Panc1 (cell line): ENCODE results near the gene GLIS1. TPM values are rescaled to one million over a fixed set of nuclear protein-coding genes. Genes with fewer than 3 reads are reported as not detected.

ENCODE experiments used
- ATAC-seq: fragments of 200-7000 bp; cut with Tn5 transposase; 2 replicates; pipeline ENCODE4 v1.9.1; 2020; ENCODE audit warnings: mild to moderate bottlenecking, moderate library complexity
- BruUV-seq: library from RNA; stranded (reverse); fragments of 400-500 nt; replicated peaks from 2 replicates; lab custom pipeline; 2021; lab: Mats Ljungman, UMichigan
- CTCF ChIA-PET: fragments of 300-600 bp; sonication (Branson Sonifier 250); formaldehyde crosslinking; loops from one replicate; lab custom pipeline; 2022; ENCODE audit warnings: antibody characterized with exemption; lab: Charles Lee
- POLR2A ChIA-PET: fragments of 300-600 bp; sonication (Branson Sonifier 250); formaldehyde crosslinking; loops from one replicate; lab custom pipeline; 2022; ENCODE audit warnings: antibody characterized with exemption; lab: Charles Lee
- DNase-seq: peaks from one replicate; pipeline ENCODE4 v3.0.0-alpha.2; 2010; ENCODE audit warnings: low read depth, low spot score
- H3K27ac ChIP-seq: 2 replicates; pipeline ENCODE4 v1.5.1; 2011; ENCODE audit warnings: mild to moderate bottlenecking, low read length, inconsistent platforms
- H3K27me3 ChIP-seq: fragments of 200-500 bp; sonication (Bioruptor generic); 2 replicates; pipeline ENCODE4 v1.6.0; 2014; ENCODE audit warnings: low read length, inconsistent platforms; ENCODE audit not compliant: control insufficient read depth, insufficient read depth
- H3K36me3 ChIP-seq: fragments of 200-500 bp; sonication (Bioruptor generic); 2 replicates; pipeline ENCODE4 v1.5.1; 2014; ENCODE audit warnings: inconsistent platforms, mild to moderate bottlenecking, low read length, moderate library complexity; ENCODE audit not compliant: control insufficient read depth, insufficient read depth
- H3K4me1 ChIP-seq: 2 replicates; pipeline ENCODE4 v1.5.1; 2011; ENCODE audit warnings: inconsistent platforms, mild to moderate bottlenecking, low read length, moderate library complexity; ENCODE audit not compliant: control insufficient read depth, insufficient read depth
- H3K4me3 ChIP-seq, 2 experiments: 2 replicates each; pipeline ENCODE4 v1.5.1; 2011 to 2012; ENCODE audit warnings: low read depth in 2 of 2, low read length in 2 of 2, mild to moderate bottlenecking in 2 of 2, inconsistent platforms in 1 of 2, moderate library complexity in 1 of 2
- H3K9me3 ChIP-seq: fragments of 200-500 bp; sonication (Bioruptor generic); 2 replicates; pipeline ENCODE4 v1.5.1; 2014; ENCODE audit warnings: low read depth, mild to moderate bottlenecking, inconsistent platforms, low read length, moderate library complexity; ENCODE audit not compliant: control insufficient read depth, insufficient read depth
- CTCF ChIP-seq: fragments of 450-650 bp; IDR thresholded peaks from 2 replicates; pipeline ENCODE4 v1.5.1; 2017; ENCODE audit warnings: mild to moderate bottlenecking
- POLR2AphosphoS5 ChIP-seq: IDR thresholded peaks from 2 replicates; pipeline ENCODE4 v1.6.1; 2012; ENCODE audit warnings: mild to moderate bottlenecking, low read depth, low read length, moderate library complexity
- SIN3A ChIP-seq: IDR thresholded peaks from 2 replicates; pipeline ENCODE4 v1.6.1; 2012; ENCODE audit warnings: low read depth, mild to moderate bottlenecking, low read length, moderate library complexity, borderline replicate concordance; ENCODE audit not compliant: insufficient read depth
- TCF7L2 ChIP-seq: IDR thresholded peaks from 2 replicates; pipeline ENCODE4 v1.6.1; 2011; ENCODE audit warnings: mild to moderate bottlenecking, low read depth, low read length, inconsistent platforms
- in situ Hi-C: cut with HindIII; loops from 2 replicates; pipeline ENCODE4 v1.10.0; 2016; ENCODE audit warnings: low sequenced_read_pairs, low pct_unique_long_range_greater_than_20kb
- intact Hi-C: fragments of 100-400 bp; cut with micrococcal nuclease; formaldehyde crosslinking; loops from one replicate; pipeline ENCODE4 v1.10.0; 2022; ENCODE audit not compliant: unreplicated experiment
- total RNA-seq: library from RNA; stranded (reverse); gene quantifications from one replicate; pipeline ENCODE4 v1.2.1, GENCODE V29; 2021; ENCODE audit not compliant: unreplicated experiment
- TF ChIP-seq, protein P1 (sequence below), 2 experiments: IDR thresholded peaks; 2 replicates each; pipeline ENCODE4 v1.6.1; 2011 to 2012; ENCODE audit warnings: low read depth in 2 of 2, control low read depth in 1 of 2, low read length in 1 of 2, mild to moderate bottlenecking in 1 of 2, moderate library complexity in 1 of 2; ENCODE audit not compliant: insufficient read depth in 1 of 2

GLIS1 gene
- total RNA-seq, 1 experiment from 2014 or later, result 0.28 TPM

- ChIA-PET POLR2A (no interaction called here), CTCF (no interaction called here)
- Histone ChIP-seq H3K4me1 (no peaks in the 10 kb centered on the region), H3K9me3 (no peaks in the 10 kb centered on the region), H3K27ac (no peak overlapping the region), H3K27me3 (no peaks in the 10 kb centered on the region), H3K36me3 (no peaks in the 10 kb centered on the region), H3K4me3 (no peak overlapping the region)
- in situ Hi-C loops, result no loop called here
- no peak for ATAC-seq
- BruUV-seq, result no TSS peak
- intact Hi-C loops, result no loop called here
- TF ChIP-seq TCF7L2, result no peak
- no peak for TF ChIP-seq POLR2AphosphoS5
- TF ChIP-seq SIN3A, result no peak
- TF ChIP-seq, protein P1, sequence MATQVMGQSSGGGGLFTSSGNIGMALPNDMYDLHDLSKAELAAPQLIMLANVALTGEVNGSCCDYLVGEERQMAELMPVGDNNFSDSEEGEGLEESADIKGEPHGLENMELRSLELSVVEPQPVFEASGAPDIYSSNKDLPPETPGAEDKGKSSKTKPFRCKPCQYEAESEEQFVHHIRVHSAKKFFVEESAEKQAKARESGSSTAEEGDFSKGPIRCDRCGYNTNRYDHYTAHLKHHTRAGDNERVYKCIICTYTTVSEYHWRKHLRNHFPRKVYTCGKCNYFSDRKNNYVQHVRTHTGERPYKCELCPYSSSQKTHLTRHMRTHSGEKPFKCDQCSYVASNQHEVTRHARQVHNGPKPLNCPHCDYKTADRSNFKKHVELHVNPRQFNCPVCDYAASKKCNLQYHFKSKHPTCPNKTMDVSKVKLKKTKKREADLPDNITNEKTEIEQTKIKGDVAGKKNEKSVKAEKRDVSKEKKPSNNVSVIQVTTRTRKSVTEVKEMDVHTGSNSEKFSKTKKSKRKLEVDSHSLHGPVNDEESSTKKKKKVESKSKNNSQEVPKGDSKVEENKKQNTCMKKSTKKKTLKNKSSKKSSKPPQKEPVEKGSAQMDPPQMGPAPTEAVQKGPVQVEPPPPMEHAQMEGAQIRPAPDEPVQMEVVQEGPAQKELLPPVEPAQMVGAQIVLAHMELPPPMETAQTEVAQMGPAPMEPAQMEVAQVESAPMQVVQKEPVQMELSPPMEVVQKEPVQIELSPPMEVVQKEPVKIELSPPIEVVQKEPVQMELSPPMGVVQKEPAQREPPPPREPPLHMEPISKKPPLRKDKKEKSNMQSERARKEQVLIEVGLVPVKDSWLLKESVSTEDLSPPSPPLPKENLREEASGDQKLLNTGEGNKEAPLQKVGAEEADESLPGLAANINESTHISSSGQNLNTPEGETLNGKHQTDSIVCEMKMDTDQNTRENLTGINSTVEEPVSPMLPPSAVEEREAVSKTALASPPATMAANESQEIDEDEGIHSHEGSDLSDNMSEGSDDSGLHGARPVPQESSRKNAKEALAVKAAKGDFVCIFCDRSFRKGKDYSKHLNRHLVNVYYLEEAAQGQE (IDR thresholded peaks at IDR 0.05; ENCODE audit: insufficient read depth in 1 of 2, low read depth in 2 of 2, low read length in 1 of 2), result no peak
- TF ChIP-seq CTCF, result no peak
- no peak for DNase-seq
These were observed 193.1 kb downstream of the GLIS1 start for GRCh38 chr1:53545663-53546408.

DNA sequence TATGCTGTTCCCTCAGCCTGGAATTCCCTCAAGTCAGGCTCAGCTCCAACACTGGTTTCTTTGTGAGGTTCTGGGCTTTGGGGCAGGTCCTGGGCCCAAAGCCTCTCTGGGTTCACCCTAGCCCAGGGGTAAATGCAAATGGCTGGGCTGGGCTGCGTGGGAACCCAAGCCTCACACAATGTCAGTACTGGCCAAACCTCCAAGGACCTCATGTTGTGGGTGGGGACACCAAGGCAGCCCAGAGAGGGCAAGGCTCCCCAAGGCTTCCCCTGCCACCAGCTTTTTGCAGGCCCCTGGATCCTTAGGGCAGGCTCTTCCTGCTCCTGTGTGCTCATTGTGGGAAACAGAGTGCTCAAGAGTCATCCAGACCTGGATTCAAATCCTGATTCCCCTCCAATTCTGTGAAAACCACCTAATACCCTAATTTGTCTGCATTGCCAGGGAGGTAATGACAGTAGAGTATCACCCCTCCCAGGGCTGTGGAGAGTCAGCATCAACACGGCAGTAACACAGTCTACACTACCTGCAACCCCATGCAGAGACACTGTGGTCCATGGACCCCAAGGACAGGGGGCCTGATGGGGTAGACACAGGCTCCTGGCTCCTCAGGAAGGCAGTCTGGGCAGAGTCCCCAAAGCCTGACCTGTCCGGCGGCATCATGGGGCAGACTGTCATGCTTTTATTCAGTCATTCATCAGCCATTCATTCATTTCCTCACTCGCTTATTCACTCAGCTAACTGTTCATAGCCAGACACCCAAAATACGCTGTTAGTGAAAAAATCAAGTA lies 194.0 kb downstream of the GLIS1 start:
- ChIA-PET POLR2A (no interaction called here), CTCF (no interaction called here)
- DNase-seq (no peak), ATAC-seq (no peak)
- Histone ChIP-seq H3K36me3 (no peaks in the 10 kb centered on the region), H3K27me3 (no peaks in the 10 kb centered on the region), H3K27ac (no peak overlapping the region), H3K4me3 (no peak overlapping the region), H3K9me3 (no peaks in the 10 kb centered on the region), H3K4me1 (no peaks in the 10 kb centered on the region)
- TF ChIP-seq TCF7L2, result no peak
- TF ChIP-seq, protein P1 (IDR thresholded peaks at IDR 0.05; ENCODE audit: insufficient read depth in 1 of 2, low read depth in 2 of 2, low read length in 1 of 2), result no peak
- TF ChIP-seq POLR2AphosphoS5, result no peak
- TF ChIP-seq SIN3A, result no peak
- no peak for TF ChIP-seq CTCF
- in situ Hi-C loops, result no loop called here
- intact Hi-C loops, result no loop called here
- BruUV-seq, result no TSS peak
